ENCODE data around the gene BATF2. TPM values are rescaled to one million over a fixed set of nuclear protein-coding genes. Genes with fewer than 3 reads are reported as not detected.
"Not testable (repeated sequence)": the region's sequence is repeated elsewhere in the genome, so short reads cannot be mapped to it uniquely, and the experiment has no call there.

The BATF2 gene
- total and polyA plus RNA-seq, 12 donors = 0.67 to 34.5 (median 6.2) TPM

DNA sequence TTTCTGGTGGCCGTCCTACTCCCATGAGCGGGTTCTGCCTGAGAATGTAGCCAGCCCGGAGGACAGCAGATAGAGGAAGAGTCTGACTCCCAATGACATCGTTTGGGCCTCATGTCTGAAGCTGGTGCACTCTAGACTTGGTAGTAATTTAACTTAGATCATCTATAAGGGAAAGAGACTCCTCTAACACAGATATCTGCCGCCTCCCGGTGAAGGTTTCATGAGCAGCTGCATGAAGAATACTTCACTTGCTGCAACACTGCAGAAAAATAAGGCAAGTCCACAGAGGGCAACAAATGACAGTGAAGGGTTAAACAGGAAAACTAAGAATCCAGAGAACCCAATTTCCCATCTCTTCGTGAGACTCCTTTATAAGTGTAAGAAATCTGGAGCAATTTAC is 11.2 kb upstream of the BATF2 start:
- TF ChIP-seq POLR2A (IDR thresholded peaks at IDR 0.05) = no peak
- TF ChIP-seq, protein P1, sequence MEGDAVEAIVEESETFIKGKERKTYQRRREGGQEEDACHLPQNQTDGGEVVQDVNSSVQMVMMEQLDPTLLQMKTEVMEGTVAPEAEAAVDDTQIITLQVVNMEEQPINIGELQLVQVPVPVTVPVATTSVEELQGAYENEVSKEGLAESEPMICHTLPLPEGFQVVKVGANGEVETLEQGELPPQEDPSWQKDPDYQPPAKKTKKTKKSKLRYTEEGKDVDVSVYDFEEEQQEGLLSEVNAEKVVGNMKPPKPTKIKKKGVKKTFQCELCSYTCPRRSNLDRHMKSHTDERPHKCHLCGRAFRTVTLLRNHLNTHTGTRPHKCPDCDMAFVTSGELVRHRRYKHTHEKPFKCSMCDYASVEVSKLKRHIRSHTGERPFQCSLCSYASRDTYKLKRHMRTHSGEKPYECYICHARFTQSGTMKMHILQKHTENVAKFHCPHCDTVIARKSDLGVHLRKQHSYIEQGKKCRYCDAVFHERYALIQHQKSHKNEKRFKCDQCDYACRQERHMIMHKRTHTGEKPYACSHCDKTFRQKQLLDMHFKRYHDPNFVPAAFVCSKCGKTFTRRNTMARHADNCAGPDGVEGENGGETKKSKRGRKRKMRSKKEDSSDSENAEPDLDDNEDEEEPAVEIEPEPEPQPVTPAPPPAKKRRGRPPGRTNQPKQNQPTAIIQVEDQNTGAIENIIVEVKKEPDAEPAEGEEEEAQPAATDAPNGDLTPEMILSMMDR (IDR thresholded peaks at IDR 0.05) = no peak
- intact Hi-C loops (cut with DNase I) = no loop called here
- Histone ChIP-seq H3K4me3 (no peak overlapping the region), H3K27ac (no peak overlapping the region), H3K36me3 (replicated peaks in 1 of 2) (no peaks in the 10 kb centered on the region), H3K9me3 (replicated peaks in 1 of 3) (no peaks in the 10 kb centered on the region), H3K27me3 (no peaks in the 10 kb centered on the region), H3K4me1 (replicated peaks in 1 of 2) (peaks cover 1 to 3% of the 10 kb centered on the region in 2 donors)
- DNase-seq = no peak
- 66 to 81% (median 71%) methylated on average over 4 to 7 of the region's 7 CpGs for WGBS, 4 donors

DNA sequence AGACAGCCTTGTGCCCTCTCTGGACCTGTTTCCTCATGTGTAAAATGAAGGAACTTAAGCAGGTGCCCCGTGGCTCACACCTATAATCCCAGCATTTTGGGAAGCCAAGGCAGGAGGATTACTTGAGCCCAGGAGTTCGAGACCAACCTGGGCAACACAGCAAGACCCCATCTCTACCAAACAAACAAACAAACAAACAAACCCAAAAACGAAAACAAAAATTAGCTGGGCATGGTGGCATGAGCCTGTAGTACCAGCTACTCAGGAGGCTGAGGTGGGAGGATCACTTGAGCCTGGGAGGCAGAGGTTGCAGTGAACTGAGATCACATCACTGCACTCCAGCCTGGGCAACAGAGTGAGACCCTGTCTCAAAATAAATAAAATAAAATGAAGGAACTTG is 7.2 kb upstream of the BATF2 start:
- H3K9me3 ChIP-seq (replicated peaks in 1 of 3); H3K27me3 ChIP-seq; DNase-seq; H3K4me3 ChIP-seq; H3K27ac ChIP-seq; intact Hi-C loops (cut with DNase I); H3K36me3 ChIP-seq (replicated peaks in 1 of 2); H3K4me1 ChIP-seq (replicated peaks in 1 of 2): not testable (repeated sequence)
- 59 to 67% (median 61%) methylated on average over 3 of the region's 3 CpGs for WGBS, 4 donors

DNA sequence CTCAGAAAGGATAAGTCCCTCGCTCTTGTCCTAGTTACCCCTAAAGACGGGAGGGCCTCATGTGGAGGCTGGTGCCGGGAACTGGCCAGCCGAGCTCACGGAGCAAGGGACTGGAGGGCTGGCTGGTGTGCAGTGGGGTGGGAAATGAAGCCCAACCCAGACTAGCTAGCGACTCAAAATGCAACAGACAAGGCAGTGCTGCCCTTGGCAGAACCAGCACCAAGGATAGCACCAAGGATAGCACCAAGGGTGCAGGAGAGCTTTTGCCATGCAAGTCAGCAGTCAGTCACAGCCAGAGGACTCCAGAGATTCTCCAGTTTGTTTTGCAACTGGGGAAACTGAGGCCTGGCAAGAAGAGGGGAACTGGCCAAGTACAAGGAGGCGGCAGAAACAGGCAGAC is 6.5 kb upstream of the BATF2 start:
- TF ChIP-seq, protein P1 (IDR thresholded peaks at IDR 0.05) = no peak
- peak in 1 of 7 donors; percentile 8 for DNase-seq
- H3K27me3 ChIP-seq = no peaks in the 10 kb centered on the region
- H3K27ac ChIP-seq = no peak overlapping the region
- no peak overlapping the region for H3K4me3 ChIP-seq
- intact Hi-C loops (cut with DNase I) = no loop called here
- no peaks in the 10 kb centered on the region for H3K9me3 ChIP-seq (replicated peaks in 1 of 3)
- no peaks in the 10 kb centered on the region for H3K4me1 ChIP-seq (replicated peaks in 1 of 2)
- H3K36me3 ChIP-seq (replicated peaks in 1 of 2) = no peaks in the 10 kb centered on the region
- WGBS, 4 donors = 69 to 76% (median 73%) methylated on average over 7 of the region's 7 CpGs

DNA sequence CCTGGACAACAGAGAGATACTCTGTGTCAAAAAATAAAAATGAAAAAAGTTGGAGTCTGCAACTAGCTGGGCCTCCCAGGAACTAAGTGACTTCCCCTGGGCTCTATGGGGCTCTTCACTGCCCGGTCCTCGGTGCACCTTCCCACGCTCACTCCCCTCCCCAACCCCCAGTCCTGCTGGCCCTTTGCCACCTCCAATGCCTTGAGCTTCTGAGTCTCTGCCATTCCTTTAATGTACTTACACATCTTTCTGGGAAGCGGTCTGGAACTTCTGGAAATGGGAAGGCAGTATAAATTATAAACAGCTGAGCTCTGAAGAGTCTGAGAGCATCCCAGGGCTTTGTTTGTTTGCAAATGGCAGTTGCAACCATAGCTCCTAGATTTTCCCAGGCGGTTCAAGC is 5.9 kb upstream of the BATF2 start:
- Histone ChIP-seq H3K36me3 (replicated peaks in 1 of 2) (no peaks in the 10 kb centered on the region), H3K9me3 (replicated peaks in 1 of 3) (no peaks in the 10 kb centered on the region), H3K4me1 (replicated peaks in 1 of 2) (no peaks in the 10 kb centered on the region), H3K27me3 (no peaks in the 10 kb centered on the region), H3K27ac (no peak overlapping the region), H3K4me3 (no peak overlapping the region)
- DNase-seq = no peak
- no peak for TF ChIP-seq POLR2A (IDR thresholded peaks at IDR 0.05)
- TF ChIP-seq, protein P1 (IDR thresholded peaks at IDR 0.05) = no peak
- intact Hi-C loops (cut with DNase I) = no loop called here
- WGBS, 4 donors = 75 to 91% (median 81%) methylated on average over 5 of the region's 5 CpGs

DNA sequence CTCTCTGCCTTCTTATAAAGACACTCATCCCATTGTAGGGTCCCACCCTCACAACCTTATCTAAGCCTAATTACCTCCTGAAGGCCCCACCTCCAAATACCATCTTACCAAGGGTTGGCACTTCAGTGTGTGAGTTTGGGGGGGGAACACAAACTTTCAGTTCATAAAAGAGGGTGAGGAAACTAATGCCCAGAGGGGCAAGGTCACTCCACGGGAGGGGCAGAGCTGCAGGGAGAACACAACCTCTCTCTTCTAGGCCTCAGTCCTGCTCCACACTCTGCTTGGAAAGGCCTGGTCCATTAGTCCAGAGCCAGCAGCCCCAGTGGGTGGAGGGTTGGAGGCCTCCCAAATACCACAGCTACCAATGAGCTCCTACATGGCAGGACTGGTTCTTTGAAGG is 2.7 kb upstream of the BATF2 start:
- Histone ChIP-seq H3K4me1 (replicated peaks in 1 of 2) (peaks cover 15 to 16% of the 10 kb centered on the region in 2 donors), H3K4me3 (no peak overlapping the region), H3K36me3 (replicated peaks in 1 of 2) (no peaks in the 10 kb centered on the region), H3K27ac (no peak overlapping the region), H3K9me3 (replicated peaks in 1 of 3) (no peaks in the 10 kb centered on the region), H3K27me3 (no peaks in the 10 kb centered on the region)
- TF ChIP-seq, protein P1 (IDR thresholded peaks at IDR 0.05) = no peak
- TF ChIP-seq POLR2A (IDR thresholded peaks at IDR 0.05) = no peak
- intact Hi-C loops (cut with DNase I) = loop anchor here in 1 of 2 donors (10.0 kb wide), 2 partner anchors 65 to 155 kb away; partner anchors contain the start of genes CDC42BPG and GPHA2
- no peak for DNase-seq
- WGBS, 4 donors = 78 to 100% (median 89%) methylated on average over 1 of the region's 1 CpG

Measured in adrenal gland (tissue), 12 donors.